KMS-11 (cell line): ENCODE measurements around the gene UNC119.

Source experiments
- H2AFZ ChIP-seq: fragments of 200-600 bp; sonication (generic); 2 replicates; pipeline ENCODE4 v1.6.1; 2016; ENCODE audit warnings: antibody characterized with exemption, mixed run types, low read depth
- H3K27ac ChIP-seq: fragments of 200-600 bp; sonication (generic); 2 replicates; pipeline ENCODE4 v1.6.1; 2016; ENCODE audit warnings: mild to moderate bottlenecking, mixed run types
- H3K27me3 ChIP-seq: fragments of 200-600 bp; sonication (generic); 2 replicates; pipeline ENCODE4 v1.6.1; 2017; ENCODE audit warnings: mild to moderate bottlenecking, low read depth, mixed run types, moderate library complexity; ENCODE audit not compliant: insufficient read depth
- H3K36me3 ChIP-seq: fragments of 200-600 bp; sonication (generic); 2 replicates; pipeline ENCODE4 v1.6.1; 2017; ENCODE audit warnings: mild to moderate bottlenecking, mixed run types; ENCODE audit not compliant: insufficient read depth
- H3K4me1 ChIP-seq: fragments of 200-600 bp; sonication (generic); 2 replicates; pipeline ENCODE4 v1.6.1; 2016; ENCODE audit warnings: mild to moderate bottlenecking, low read depth, mixed run types; ENCODE audit not compliant: poor library complexity, severe bottlenecking
- H3K4me2 ChIP-seq: fragments of 200-600 bp; sonication (generic); 2 replicates; pipeline ENCODE4 v1.7.0; 2016; ENCODE audit warnings: mild to moderate bottlenecking, mixed run types
- H3K4me3 ChIP-seq: fragments of 200-600 bp; sonication (generic); IDR thresholded peaks from 2 replicates; pipeline ENCODE4 v1.6.1; 2017; ENCODE audit warnings: low read depth, low read length, mixed read lengths; ENCODE audit not compliant: insufficient read depth
- H3K79me2 ChIP-seq: fragments of 200-600 bp; sonication (generic); 2 replicates; pipeline ENCODE4 v1.6.1; 2016; ENCODE audit warnings: low read depth, mixed run types; ENCODE audit not compliant: insufficient read depth
- H3K9ac ChIP-seq: fragments of 200-600 bp; sonication (generic); 2 replicates; pipeline ENCODE4 v1.6.1; 2016; ENCODE audit warnings: mild to moderate bottlenecking, mixed run types
- H4K20me1 ChIP-seq: fragments of 200-600 bp; sonication (generic); 2 replicates; pipeline ENCODE4 v1.6.1; 2016; ENCODE audit warnings: mild to moderate bottlenecking, mixed run types; ENCODE audit not compliant: insufficient read depth
- TF ChIP-seq, protein P1 (sequence below): fragments of 200-600 bp; sonication (generic); conservative IDR thresholded peaks from 2 replicates; pipeline ENCODE4 v1.6.1; 2017; ENCODE audit warnings: low read depth, mild to moderate bottlenecking, antibody characterized with exemption, low read length, moderate library complexity, mixed read lengths

The UNC119 gene

DNA sequence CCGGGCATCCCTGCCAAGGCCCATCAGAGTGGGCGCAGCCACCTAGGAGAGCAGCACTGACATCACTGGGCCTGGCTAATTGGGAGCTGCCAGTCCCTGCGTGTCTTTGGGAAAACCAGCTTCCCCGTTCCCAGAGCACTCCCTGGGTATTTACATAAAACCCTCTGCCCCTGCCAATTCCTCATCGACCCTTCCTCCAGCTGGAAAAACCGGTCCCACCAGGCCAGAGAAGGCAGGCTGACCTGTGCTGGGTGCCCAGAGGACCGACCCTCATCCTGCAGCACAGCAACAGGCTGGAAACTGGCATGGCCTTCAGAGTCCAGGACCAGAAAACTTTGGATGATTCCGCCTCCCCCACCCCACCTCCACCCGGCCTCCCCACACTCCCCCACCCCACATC lies 54.5 kb downstream of the UNC119 start:
- peaks cover 38% of the 10 kb centered on the region for H3K4me1 ChIP-seq
- no peak overlapping the region for H3K9ac ChIP-seq
- no peaks in the 10 kb centered on the region for H3K36me3 ChIP-seq
- H3K79me2 ChIP-seq: no peaks in the 10 kb centered on the region
- no peak overlapping the region for H3K27ac ChIP-seq
- H3K27me3 ChIP-seq: peaks cover 8% of the 10 kb centered on the region; the same call in 1 of the 2 replicates
- H3K4me3 ChIP-seq: no peak overlapping the region
- TF ChIP-seq, protein P1, sequence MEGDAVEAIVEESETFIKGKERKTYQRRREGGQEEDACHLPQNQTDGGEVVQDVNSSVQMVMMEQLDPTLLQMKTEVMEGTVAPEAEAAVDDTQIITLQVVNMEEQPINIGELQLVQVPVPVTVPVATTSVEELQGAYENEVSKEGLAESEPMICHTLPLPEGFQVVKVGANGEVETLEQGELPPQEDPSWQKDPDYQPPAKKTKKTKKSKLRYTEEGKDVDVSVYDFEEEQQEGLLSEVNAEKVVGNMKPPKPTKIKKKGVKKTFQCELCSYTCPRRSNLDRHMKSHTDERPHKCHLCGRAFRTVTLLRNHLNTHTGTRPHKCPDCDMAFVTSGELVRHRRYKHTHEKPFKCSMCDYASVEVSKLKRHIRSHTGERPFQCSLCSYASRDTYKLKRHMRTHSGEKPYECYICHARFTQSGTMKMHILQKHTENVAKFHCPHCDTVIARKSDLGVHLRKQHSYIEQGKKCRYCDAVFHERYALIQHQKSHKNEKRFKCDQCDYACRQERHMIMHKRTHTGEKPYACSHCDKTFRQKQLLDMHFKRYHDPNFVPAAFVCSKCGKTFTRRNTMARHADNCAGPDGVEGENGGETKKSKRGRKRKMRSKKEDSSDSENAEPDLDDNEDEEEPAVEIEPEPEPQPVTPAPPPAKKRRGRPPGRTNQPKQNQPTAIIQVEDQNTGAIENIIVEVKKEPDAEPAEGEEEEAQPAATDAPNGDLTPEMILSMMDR: no peak
- no peak overlapping the region for H2AFZ ChIP-seq
- no peak overlapping the region for H3K4me2 ChIP-seq
- H4K20me1 ChIP-seq: no peaks in the 10 kb centered on the region
